GM12878 (cell line): ENCODE data around the gene ITGA6. TPM values are rescaled to one million over a fixed set of nuclear protein-coding genes. Genes with fewer than 3 reads are reported as not detected.

ENCODE experiments used
- ATAC-seq: fragments of 200-7000 bp; cut with Tn5 transposase; 3 replicates; pipeline ENCODE4 v1.9.1; 2020; ENCODE audit warnings: mild to moderate bottlenecking, moderate library complexity
- BruUV-seq: library from RNA; stranded (reverse); fragments of 400-500 nt; replicated peaks from 2 replicates; lab custom pipeline; 2021; lab: Mats Ljungman, UMichigan
- CTCF ChIA-PET: fragments of 300-600 bp; sonication (Branson Sonifier 250); formaldehyde crosslinking; extraction: SDS; loops from one replicate; lab custom pipeline; 2021; ENCODE audit warnings: inconsistent platforms; lab: Yijun Ruan, JAX
- POLR2A ChIA-PET: fragments of 350-600 bp; formaldehyde crosslinking; extraction: SDS; loops from one replicate; lab custom pipeline; 2021; ENCODE audit warnings: inconsistent platforms; lab: Charles Lee
- RAD21 ChIA-PET: fragments of 300-600 bp; sonication (Branson Sonifier 250); formaldehyde crosslinking; loops from one replicate; lab custom pipeline; 2023; ENCODE audit warnings: antibody characterized with exemption; ENCODE audit not compliant: unreplicated experiment; lab: Charles Lee
- SMC1A ChIA-PET: fragments of 300-600 bp; sonication (Branson Sonifier 250); formaldehyde crosslinking; loops from one replicate; lab custom pipeline; 2023; ENCODE audit not compliant: unreplicated experiment, uncharacterized antibody; lab: Charles Lee
- DNase-seq: peaks from one replicate; pipeline ENCODE4 v3.0.0-alpha.2; 2011; ENCODE audit warnings: low read depth, low spot score
- FAIRE-seq: peaks from 3 replicates; lab custom pipeline; 2011; peaks lifted over from hg19 to GRCh38; lab: Jason Lieb, UNC
- H2AFZ ChIP-seq: 2 replicates; pipeline ENCODE4 v1.6.0; 2011; ENCODE audit warnings: low read depth, low read length, control low read depth; ENCODE audit not compliant: control insufficient read depth
- H3K27ac ChIP-seq: 2 replicates; pipeline ENCODE4 v1.5.1; 2011; ENCODE audit warnings: control low read depth; ENCODE audit not compliant: control insufficient read depth, insufficient read depth
- H3K27me3 ChIP-seq, 2 experiments: replicated peaks in 1 of 2; 2 replicates each; pipeline versions ENCODE4 v1.6.0 to v1.6.1; 2011; ENCODE audit warnings: low read length in 1 of 2; ENCODE audit not compliant: control insufficient read depth in 2 of 2, insufficient read depth in 2 of 2
- H3K36me3 ChIP-seq, 2 experiments: 2 replicates each; pipeline ENCODE4 v1.5.1; 2011; ENCODE audit warnings: low read length in 1 of 2; ENCODE audit not compliant: control insufficient read depth in 2 of 2, insufficient read depth in 2 of 2
- H3K4me1 ChIP-seq: 2 replicates; pipeline ENCODE4 v1.6.1; 2011; ENCODE audit warnings: mild to moderate bottlenecking, low read length, moderate library complexity, mixed read lengths; ENCODE audit not compliant: control insufficient read depth, insufficient read depth
- H3K4me2 ChIP-seq: 2 replicates; pipeline ENCODE4 v1.6.0; 2011; ENCODE audit warnings: control low read depth; ENCODE audit not compliant: control insufficient read depth, insufficient read depth
- H3K4me3 ChIP-seq: fragments of 200-600 bp; sonication (generic); 2 replicates; pipeline ENCODE4 v1.5.1; 2016
- H3K79me2 ChIP-seq: 2 replicates; pipeline ENCODE4 v1.6.0; 2011; ENCODE audit warnings: low read length; ENCODE audit not compliant: control insufficient read depth, insufficient read depth
- H3K9ac ChIP-seq: 2 replicates; pipeline ENCODE4 v1.8.0; 2011; ENCODE audit warnings: low read length, control low read depth, mixed read lengths; ENCODE audit not compliant: control insufficient read depth, insufficient read depth
- H3K9me3 ChIP-seq: replicated peaks from 3 replicates; pipeline ENCODE4 v1.5.1; 2011; ENCODE audit warnings: mild to moderate bottlenecking, low read length; ENCODE audit not compliant: control insufficient read depth, insufficient read depth
- H4K20me1 ChIP-seq: 2 replicates; pipeline ENCODE4 v1.6.0; 2011; ENCODE audit not compliant: control insufficient read depth, insufficient read depth
- CHD2 ChIP-seq: IDR thresholded peaks from 2 replicates; pipeline ENCODE4 v1.6.1; 2011; ENCODE audit warnings: low read depth, low read length, improper control_type of control experiment, borderline replicate concordance
- ETV6 ChIP-seq, 2 experiments: fragments of 450-650 bp in 1 of 2; IDR thresholded peaks in 1 of 2; conservative IDR thresholded peaks in 1 of 2; 2 replicates each; pipeline ENCODE4 v1.6.1; 2014; ENCODE audit warnings: antibody characterized with exemption in 1 of 2, borderline replicate concordance in 1 of 2, low read depth in 1 of 2, mild to moderate bottlenecking in 1 of 2, moderate library complexity in 1 of 2
- HDGF ChIP-seq: fragments of 450-650 bp; IDR thresholded peaks from 2 replicates; pipeline ENCODE4 v1.6.1; 2016; ENCODE audit warnings: antibody characterized with exemption
- JUNB ChIP-seq: IDR thresholded peaks from 2 replicates; pipeline ENCODE4 v1.6.1; 2016; ENCODE audit warnings: antibody characterized with exemption, mild to moderate bottlenecking
- MEF2B ChIP-seq: fragments of 450-650 bp; IDR thresholded peaks from 2 replicates; pipeline ENCODE4 v1.6.1; 2018; ENCODE audit warnings: mild to moderate bottlenecking, moderate library complexity; ENCODE audit not compliant: partially characterized antibody, poor library complexity, severe bottlenecking
- PML ChIP-seq: IDR thresholded peaks from 2 replicates; pipeline ENCODE4 v1.6.1; 2012; ENCODE audit warnings: low read length, inconsistent platforms
- POLR2AphosphoS2 ChIP-seq: IDR thresholded peaks from 2 replicates; pipeline ENCODE4 v1.6.1; 2011; ENCODE audit warnings: low read depth, mild to moderate bottlenecking, low read length, improper control_type of control experiment, moderate library complexity
- whole genome bisulfite sequencing: methylation state at CpG from one replicate; pipeline ENCODE4 v1.1.6; 2016; ENCODE audit warnings: low lambda C conversion rate; ENCODE audit not compliant: insufficient replicate concordance, insufficient coverage; ENCODE audit errors: missing lambda C conversion rate; 5-methylcytosine and 5-hydroxymethylcytosine counted together
- in situ Hi-C: fragments of 300-500 bp; cut with MboI; formaldehyde crosslinking; loops from 9 replicates; pipeline ENCODE4 v1.14.3; 2018; ENCODE audit warnings: mixed read lengths
- intact Hi-C: fragments of 100-400 bp; cut with micrococcal nuclease; formaldehyde crosslinking; loops from one replicate; pipeline ENCODE4 v1.14.2; 2022; ENCODE audit not compliant: unreplicated experiment
- polyA plus RNA-seq, 11 experiments: library from polyadenylated mRNA; depleted of rRNA in 4 of 11; unstranded in 6 of 11; stranded (reverse) in 5 of 11; fragments of >200 nt; fragmentation: Nextera tagmentation in 4 of 11; fragmentation: Illumina TruSeq in 1 of 11; extraction: Ambion mirVana in 4 of 11; extraction: Trizol in 1 of 11; gene quantifications; 1 replicate in 1 of 11; 2 replicates in 10 of 11; pipeline versions ENCODE4 v1.2.1 to v1.2.3, GENCODE V29; 2011 to 2016; ENCODE audit warnings: inconsistent platforms in 2 of 11, missing spikeins in 2 of 11, low read depth in 1 of 11
- total RNA-seq, 4 experiments: library from RNA; depleted of rRNA in 3 of 4; stranded (reverse); fragments of >200 nt in 3 of 4; fragmentation: Illumina TruSeq in 1 of 4; extraction: Trizol in 1 of 4; gene quantifications; 2 replicates each; pipeline versions ENCODE4 v1.2.1 to v1.2.3, GENCODE V29; 2013 to 2021

The ITGA6 gene
- total and polyA plus RNA-seq, 10 of the 15 experiments (the other 5 are each of a cell fraction or from before 2014, with no cell fraction given) = 0.01 to 0.36 (median 0.14) TPM; not detected in 2

DNA sequence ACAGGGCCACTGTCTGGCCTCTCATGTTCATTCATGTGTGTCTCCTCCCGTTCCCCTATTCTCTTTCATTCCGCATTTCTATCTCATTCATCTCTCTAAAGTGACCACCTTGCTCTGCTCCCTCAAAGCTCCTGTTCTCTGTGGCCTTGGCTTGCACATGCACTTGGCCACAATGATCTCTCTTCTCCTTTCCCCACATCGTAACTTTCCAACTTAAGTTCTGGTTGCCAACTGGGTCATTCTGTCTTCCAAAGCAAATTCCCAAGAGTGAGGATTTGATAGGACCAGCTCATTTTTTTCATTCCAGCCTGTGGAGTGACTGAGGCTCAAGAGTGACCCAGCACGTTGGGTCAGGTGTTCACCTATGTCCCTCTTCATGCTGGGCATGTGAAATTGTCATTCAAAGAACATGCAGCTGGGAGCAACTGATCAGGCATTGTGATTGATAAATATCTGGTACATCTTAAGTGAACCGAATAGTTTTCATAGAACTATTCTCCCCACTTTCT is 14.3 kb upstream of the ITGA6 start:
- ChIA-PET POLR2A (no interaction called here), CTCF (interaction anchor here (0.6 to 1.1 kb wide), 2 partner anchors 49 to 375 kb away, joined by 3 to 4 read pairs; no protein-coding TSS in a partner anchor), RAD21 (interaction anchor here (0.6 kb wide), 1 partner anchor 368 kb away, joined by 4 read pairs; no protein-coding TSS in a partner anchor), SMC1A (no interaction called here)
- Histone ChIP-seq H3K4me1 (no peaks in the 10 kb centered on the region), H3K27me3 (peaks cover 0 to 4% of the 10 kb centered on the region in 2 experiments; a peak in 1 of 4 replicates), H3K79me2 (no peaks in the 10 kb centered on the region), H3K9me3 (no peaks in the 10 kb centered on the region), H3K9ac (no peak overlapping the region), H3K36me3 (no peaks in the 10 kb centered on the region), H3K4me3 (no peak overlapping the region), H2AFZ (no peak overlapping the region), H4K20me1 (no peaks in the 10 kb centered on the region), H3K4me2 (no peak overlapping the region), H3K27ac (no peak overlapping the region)
- TF ChIP-seq JUNB (no peak), CHD2 (no peak), HDGF (no peak), ETV6 (conservative IDR thresholded peaks at IDR 0.05 in 1 of 2, IDR thresholded peaks at IDR 0.05 in 1 of 2; ENCODE audit: borderline replicate concordance in 1 of 2, low read depth in 1 of 2) (no peak), MEF2B (no peak), PML (no peak), POLR2AphosphoS2 (no peak)
- FAIRE-seq (no peak), ATAC-seq (no peak), DNase-seq (no peak)
- WGBS = 18% methylated on average over 5 of the region's 5 CpGs
- BruUV-seq = no TSS peak
- in situ Hi-C loops = no loop called here
- intact Hi-C loops = no loop called here
